ENCODE results near the gene INSR.
A peak's percentile ranks its signal among the peaks of the same experiment; 100 is the strongest.

The INSR gene

GRCh38 chr19:7293762-7294557 lies at the start of gene INSR:
TSS of gene INSR (minus strand) at chr19:7294414. CDS start at chr19:7293891, 523 bp downstream.
- CTCF ChIA-PET: interaction anchor here (1.1 kb wide), 1 partner anchor 192 kb away, joined by 5 read pairs; no protein-coding TSS in a partner anchor
- POLR2A ChIA-PET: interaction anchor here (0.5 to 1.4 kb wide), 3 partner anchors 96 to 195 kb away, joined by 3 to 10 read pairs (median 9); no protein-coding TSS in a partner anchor
- peak within 1 kb of the TSS; percentile 66 for H3K4me3 ChIP-seq (ENCODE audit: low read depth, low read length)
- TF ChIP-seq CTCF (IDR thresholded peaks at IDR 0.05; ENCODE audit: insufficient read depth, low read length, missing control alignments): no peak
- DNase-seq (ENCODE audit: low read depth, low spot score): peak; percentile 26

- ChIA-PET POLR2A (no interaction called here), CTCF (interaction anchor here (1.0 to 7.1 kb wide), 14 partner anchors 12 to 274 kb away, joined by 3 to 167 read pairs (median 10); no protein-coding TSS in a partner anchor)
- no peak for TF ChIP-seq CTCF (IDR thresholded peaks at IDR 0.05; ENCODE audit: insufficient read depth, low read length, missing control alignments)
- H3K4me3 ChIP-seq (ENCODE audit: low read depth, low read length): no peak overlapping the region
- DNase-seq (ENCODE audit: low read depth, low spot score): no peak
These were observed 47.9 kb upstream of the INSR start for GRCh38 chr19:7342143-7342542.

GRCh38 chr19:7340959-7341837 lies 47.0 kb upstream of the INSR start:
- DNase-seq (ENCODE audit: low read depth, low spot score): no peak
- no peak overlapping the region for H3K4me3 ChIP-seq (ENCODE audit: low read depth, low read length)
- POLR2A ChIA-PET: no interaction called here
- CTCF ChIA-PET: interaction anchor here (0.6 to 7.1 kb wide), 24 partner anchors 11 to 459 kb away, joined by 3 to 167 read pairs (median 6); no protein-coding TSS in a partner anchor
- peak; percentile 85 for TF ChIP-seq CTCF (IDR thresholded peaks at IDR 0.05; ENCODE audit: insufficient read depth, low read length, missing control alignments)

- CTCF ChIA-PET: interaction anchor here (1.4 to 7.1 kb wide), 4 partner anchors 8 to 236 kb away, joined by 3 to 167 read pairs (median 34); no protein-coding TSS in a partner anchor
- no peak overlapping the region for H3K4me3 ChIP-seq (ENCODE audit: low read depth, low read length)
- POLR2A ChIA-PET: interaction anchor here (0.7 kb wide), 1 partner anchor 60 kb away, joined by 3 read pairs; no protein-coding TSS in a partner anchor
These were observed 43.4 kb upstream of the INSR start for GRCh38 chr19:7337380-7338194.

More at GRCh38 chr19:7337380-7338194, 43.4 kb upstream of the INSR start:
- no peak for DNase-seq (ENCODE audit: low read depth, low spot score)
- TF ChIP-seq CTCF (IDR thresholded peaks at IDR 0.05; ENCODE audit: insufficient read depth, low read length, missing control alignments): no peak

All from AG04449 (cell line).